Colonic mucosa (tissue), 4 donors: Measurements from ENCODE around the gene DAP. TPM values are rescaled to one million over a fixed set of nuclear protein-coding genes. Genes with fewer than 3 reads are reported as not detected.

Experiments
- DNase-seq: peaks from one replicate; pipeline ENCODE4 v3.0.0-alpha.2; 2020
- H3K27ac ChIP-seq: fragments of 200-600 bp; one replicate; pipeline ENCODE4 v1.8.0; 2021
- H3K27me3 ChIP-seq: fragments of 200-600 bp; one replicate; pipeline ENCODE4 v1.8.0; 2021
- H3K36me3 ChIP-seq: fragments of 200-600 bp; one replicate; pipeline ENCODE4 v1.8.0; 2021
- H3K4me1 ChIP-seq: fragments of 200-600 bp; one replicate; pipeline ENCODE4 v1.8.0; 2021; ENCODE audit warnings: mild to moderate bottlenecking
- H3K4me3 ChIP-seq: fragments of 200-600 bp; one replicate; pipeline ENCODE4 v1.8.0; 2021
- H3K9ac ChIP-seq, 2 donors: one replicate each; pipeline ENCODE4 v1.7.0; 2013; ENCODE audit warnings: control low read depth in 2 of 2, low read depth in 2 of 2, low read length in 2 of 2
- H3K9me3 ChIP-seq: fragments of 200-600 bp; one replicate; pipeline ENCODE4 v1.8.0; 2021
- intact Hi-C: fragments of 100-400 bp; cut with DNase I; formaldehyde crosslinking; loops from one replicate; pipeline ENCODE4 v1.14.1; 2022
- total RNA-seq, 2 donors: library from RNA; stranded (reverse); fragmentation: NEBNext Ultra II Directional in 1 of 2; extraction: Animal tissue kit (Norgen Biotek cat#: 25700) in 1 of 2; gene quantifications; one replicate each; pipeline ENCODE4 v1.2.1, GENCODE V29; 2021
- TF ChIP-seq, protein P1 (sequence below): fragments of 200-600 bp; IDR thresholded peaks from one replicate; pipeline ENCODE4 v1.8.0; 2022; ENCODE audit warnings: antibody characterized with exemption, mild to moderate bottlenecking
- donor health status: healthy.
- donor health status: DM: no; HTN: no; CAD: no.
- donor health status: DM: no; HTN: no; CAD: no.

The DAP gene
- total RNA-seq, 2 donors from 2014 or later = 106 to 133 TPM

DNA sequence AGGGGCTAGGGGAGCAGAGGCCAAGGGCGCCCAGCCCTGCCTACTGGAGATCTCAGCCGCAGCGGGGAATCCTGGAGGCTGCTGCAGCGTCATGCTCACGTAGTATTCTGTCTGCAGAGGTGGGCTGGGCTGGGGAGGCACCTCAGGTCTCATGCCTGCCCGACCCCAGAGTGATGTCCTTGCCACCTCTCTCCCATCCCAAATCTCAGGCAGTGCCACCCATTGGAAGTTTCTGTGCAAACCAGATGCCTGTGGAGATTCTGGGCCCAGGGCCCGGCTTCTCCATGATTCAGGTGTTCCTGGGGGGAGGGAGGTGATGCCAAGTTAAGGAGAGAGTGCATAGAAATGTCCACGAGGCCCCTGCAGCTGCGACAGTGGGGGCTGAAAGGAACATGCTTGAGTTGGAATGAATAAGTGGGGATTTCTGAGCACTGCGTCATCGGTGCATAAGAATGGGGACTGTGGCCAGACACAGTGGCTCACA, 125.1 kb downstream of the DAP start:
- intact Hi-C loops = no loop called here
- Histone ChIP-seq H3K27ac (no peak overlapping the region), H3K9ac (no peak overlapping the region), H3K36me3 (no peaks in the 10 kb centered on the region), H3K4me3 (no peak overlapping the region), H3K4me1 (no peaks in the 10 kb centered on the region), H3K9me3 (no peaks in the 10 kb centered on the region), H3K27me3 (no peaks in the 10 kb centered on the region)
- TF ChIP-seq, protein P1, sequence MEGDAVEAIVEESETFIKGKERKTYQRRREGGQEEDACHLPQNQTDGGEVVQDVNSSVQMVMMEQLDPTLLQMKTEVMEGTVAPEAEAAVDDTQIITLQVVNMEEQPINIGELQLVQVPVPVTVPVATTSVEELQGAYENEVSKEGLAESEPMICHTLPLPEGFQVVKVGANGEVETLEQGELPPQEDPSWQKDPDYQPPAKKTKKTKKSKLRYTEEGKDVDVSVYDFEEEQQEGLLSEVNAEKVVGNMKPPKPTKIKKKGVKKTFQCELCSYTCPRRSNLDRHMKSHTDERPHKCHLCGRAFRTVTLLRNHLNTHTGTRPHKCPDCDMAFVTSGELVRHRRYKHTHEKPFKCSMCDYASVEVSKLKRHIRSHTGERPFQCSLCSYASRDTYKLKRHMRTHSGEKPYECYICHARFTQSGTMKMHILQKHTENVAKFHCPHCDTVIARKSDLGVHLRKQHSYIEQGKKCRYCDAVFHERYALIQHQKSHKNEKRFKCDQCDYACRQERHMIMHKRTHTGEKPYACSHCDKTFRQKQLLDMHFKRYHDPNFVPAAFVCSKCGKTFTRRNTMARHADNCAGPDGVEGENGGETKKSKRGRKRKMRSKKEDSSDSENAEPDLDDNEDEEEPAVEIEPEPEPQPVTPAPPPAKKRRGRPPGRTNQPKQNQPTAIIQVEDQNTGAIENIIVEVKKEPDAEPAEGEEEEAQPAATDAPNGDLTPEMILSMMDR = no peak
- DNase-seq = no peak

DNA sequence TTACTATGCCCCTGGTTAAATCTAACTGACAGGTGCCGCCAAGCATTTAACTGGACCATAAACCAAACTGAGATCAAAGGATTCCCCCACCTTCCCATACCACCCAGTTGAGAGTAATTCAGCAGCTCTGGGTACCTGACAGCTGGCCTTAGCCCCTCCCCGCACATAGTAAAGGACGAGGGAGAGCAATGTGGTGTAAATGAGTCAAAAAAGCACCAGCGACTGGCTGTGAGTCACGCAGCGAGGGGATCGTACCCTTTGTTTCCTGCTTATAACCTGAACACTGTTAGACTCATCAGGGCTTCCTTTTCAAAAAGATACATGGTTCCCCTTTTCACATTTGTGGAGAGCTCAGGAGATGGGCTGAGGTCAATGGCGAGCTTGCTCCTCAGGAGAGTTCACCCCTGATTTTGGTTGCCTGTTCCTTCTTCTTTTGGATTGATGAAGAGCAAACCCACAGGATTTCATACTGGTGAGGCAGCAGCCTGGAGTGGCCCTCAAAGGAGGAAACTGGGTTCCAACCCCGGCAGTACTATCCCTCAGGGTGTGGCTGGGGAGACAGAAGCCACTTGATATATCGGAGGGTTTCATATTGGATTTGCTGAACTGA, 125.7 kb downstream of the DAP start:
- no peak overlapping the region for H3K27ac ChIP-seq
- no peak overlapping the region for H3K9ac ChIP-seq
- DNase-seq = no peak

DNA sequence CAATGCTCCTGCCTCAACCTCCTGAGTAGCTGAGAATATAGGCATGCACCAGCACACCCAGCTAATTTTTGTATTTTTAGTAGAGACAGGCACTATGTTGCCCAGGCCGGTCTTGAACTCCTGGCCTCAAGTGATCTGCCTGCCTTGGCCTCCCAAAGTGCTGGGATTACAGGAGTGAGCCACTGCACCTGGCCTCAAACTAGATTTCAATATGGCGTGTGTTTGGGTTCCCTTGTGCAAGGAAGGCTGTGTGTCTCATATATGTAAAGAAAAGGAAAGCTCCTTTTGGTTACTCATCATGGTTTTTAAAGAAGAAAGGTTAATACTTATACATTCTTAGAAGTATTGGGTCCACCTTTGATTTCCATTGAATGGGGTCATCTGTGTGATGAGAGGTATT, 126.5 kb downstream of the DAP start:
- Histone ChIP-seq H3K27me3 (no peaks in the 10 kb centered on the region), H3K9me3 (no peaks in the 10 kb centered on the region), H3K4me3 (no peak overlapping the region), H3K27ac (no peak overlapping the region), H3K36me3 (no peaks in the 10 kb centered on the region), H3K4me1 (no peaks in the 10 kb centered on the region), H3K9ac (no peak overlapping the region)
- no peak for DNase-seq
- intact Hi-C loops = no loop called here
- TF ChIP-seq, protein P1 = no peak

More for the DNA sequence above, 125.7 kb downstream of the DAP start:
- TF ChIP-seq, protein P1 = no peak
- no peak overlapping the region for H3K4me3 ChIP-seq
- H3K36me3 ChIP-seq = no peaks in the 10 kb centered on the region
- no peaks in the 10 kb centered on the region for H3K27me3 ChIP-seq
- H3K4me1 ChIP-seq = no peaks in the 10 kb centered on the region
- H3K9me3 ChIP-seq = no peaks in the 10 kb centered on the region
- intact Hi-C loops = no loop called here

DNA sequence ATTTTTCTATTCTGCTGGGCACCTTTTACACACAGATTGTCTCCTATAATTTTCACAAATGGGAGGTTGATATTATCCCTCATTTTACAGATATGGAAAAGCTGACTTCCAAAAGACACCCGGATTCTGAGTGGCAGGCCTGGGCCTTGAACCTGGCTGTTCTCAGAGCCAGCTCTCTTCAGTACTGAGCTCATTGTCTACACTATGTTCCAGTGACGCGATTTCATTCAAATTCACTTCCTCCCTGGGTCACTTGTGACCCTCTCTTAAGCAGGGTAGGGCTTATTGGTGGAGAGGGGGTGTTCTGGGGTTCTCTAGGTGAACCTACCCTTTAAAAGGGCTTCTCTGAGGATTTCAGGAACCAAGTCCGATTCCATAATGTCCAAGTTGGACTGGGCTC, 127.0 kb downstream of the DAP start:
- H3K9me3 ChIP-seq = no peaks in the 10 kb centered on the region
- intact Hi-C loops = no loop called here
- TF ChIP-seq, protein P1 = no peak
- H3K9ac ChIP-seq = no peak overlapping the region
- H3K4me1 ChIP-seq = no peaks in the 10 kb centered on the region
- no peak overlapping the region for H3K4me3 ChIP-seq
- no peaks in the 10 kb centered on the region for H3K36me3 ChIP-seq
- H3K27ac ChIP-seq = no peak overlapping the region
- no peak for DNase-seq
- H3K27me3 ChIP-seq = no peaks in the 10 kb centered on the region

DNA sequence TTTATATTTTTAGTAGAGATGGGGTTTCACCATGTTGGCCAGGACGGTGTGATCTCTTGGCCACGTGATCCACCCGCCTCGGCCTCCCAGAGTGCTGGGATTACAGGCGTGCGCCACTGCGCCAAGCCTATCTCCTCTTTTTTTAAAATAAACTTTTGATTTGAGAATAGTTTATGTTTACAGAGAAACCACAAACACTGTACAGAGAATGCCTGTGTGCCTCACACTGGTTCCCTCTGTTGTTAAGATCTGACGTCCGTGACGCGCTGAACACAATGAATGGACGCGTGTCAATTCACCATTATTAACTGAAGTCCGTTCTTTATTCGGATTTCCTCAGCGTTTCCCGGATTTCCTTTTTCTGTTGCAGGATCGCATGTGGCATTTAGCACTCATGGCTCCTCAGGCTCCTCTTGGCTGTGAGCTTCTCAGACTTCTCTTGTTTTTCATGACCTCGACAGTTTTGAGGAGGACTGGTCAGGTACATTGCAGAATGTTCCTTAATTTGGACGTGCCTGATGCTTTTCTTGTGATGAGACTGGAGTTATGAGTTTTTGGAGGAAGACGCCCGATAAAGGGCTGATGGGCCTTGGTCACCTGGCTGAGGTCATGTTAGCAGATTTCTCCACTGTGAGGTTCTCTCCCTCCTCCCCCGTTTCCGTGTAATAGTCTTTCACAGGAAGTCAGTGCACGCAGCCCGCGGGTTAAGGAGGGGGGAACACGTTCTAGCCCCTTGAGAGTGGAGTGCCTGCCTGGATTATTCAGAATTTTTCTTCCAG, 127.6 kb downstream of the DAP start:
- Histone ChIP-seq H3K4me1 (no peaks in the 10 kb centered on the region), H3K27me3 (no peaks in the 10 kb centered on the region), H3K9ac (no peak overlapping the region), H3K27ac (no peak overlapping the region), H3K9me3 (no peaks in the 10 kb centered on the region), H3K4me3 (no peak overlapping the region), H3K36me3 (no peaks in the 10 kb centered on the region)
- DNase-seq = no peak
- intact Hi-C loops = no loop called here
- TF ChIP-seq, protein P1 = no peak
